Measurements from ENCODE around the gene C10orf105.

C10orf105 gene

DNA sequence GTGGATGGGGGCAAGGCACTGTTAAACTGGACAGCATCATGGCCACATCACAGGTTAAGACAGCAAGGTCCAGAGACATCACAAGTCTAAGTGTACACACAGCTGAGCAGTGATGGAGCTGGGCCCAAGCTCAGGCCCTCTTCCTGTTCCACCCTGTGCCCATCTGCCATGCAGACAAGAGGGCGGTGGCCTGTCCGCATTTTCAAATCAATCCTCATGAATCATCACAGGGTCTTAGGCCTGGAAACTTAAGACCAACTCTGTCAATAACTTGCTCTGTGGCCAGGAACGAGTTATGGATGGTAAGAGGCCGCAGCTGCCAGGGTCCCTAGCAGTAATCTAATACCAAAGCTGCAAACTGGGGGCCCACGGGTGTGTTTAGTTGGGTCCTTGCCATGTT lies 3.2 kb downstream of the C10orf105 start:
- DNase-seq (ENCODE audit: low read depth, low spot score) = no peak

DNA sequence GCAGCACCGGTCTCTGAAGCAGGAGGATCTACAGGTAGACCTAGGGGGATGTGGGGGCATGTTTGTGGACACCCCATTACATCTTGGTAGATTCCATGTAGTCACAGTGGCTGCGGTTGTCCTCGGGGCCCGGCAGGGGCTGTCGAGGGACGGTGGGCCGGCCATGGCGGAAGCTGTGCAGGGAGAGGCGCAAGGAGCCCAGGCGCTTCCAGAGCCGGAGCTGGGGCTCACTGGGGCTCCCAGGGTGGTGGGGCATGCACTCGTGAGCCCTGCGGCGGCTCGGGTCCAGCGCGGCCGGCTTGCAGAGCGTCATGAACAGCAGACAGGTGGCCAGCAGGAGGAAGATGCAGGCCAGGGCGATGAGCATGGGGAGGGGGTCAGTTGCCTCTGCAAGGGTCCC lies 3.7 kb downstream of the C10orf105 start:
- DNase-seq (ENCODE audit: low read depth, low spot score) = no peak

DNA sequence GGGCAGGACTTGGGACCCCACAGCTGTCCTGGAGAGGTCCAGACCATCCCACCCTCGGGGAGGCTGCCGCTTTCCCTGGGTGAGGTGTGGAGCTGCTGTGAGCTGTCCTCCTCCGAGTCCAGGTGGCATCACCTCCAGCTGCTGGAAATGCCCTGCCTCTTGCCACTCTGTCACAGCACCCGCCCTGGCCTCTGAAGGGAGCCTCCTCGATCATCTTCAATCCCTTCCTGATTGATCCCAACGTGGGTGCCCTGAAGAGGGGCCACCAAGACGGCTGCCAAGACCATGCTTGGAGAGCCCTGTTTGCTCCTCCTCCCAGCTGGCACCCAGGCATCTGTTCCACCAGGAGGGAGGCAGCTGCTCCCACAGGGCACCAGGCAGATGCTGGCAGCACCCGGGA lies 4.6 kb downstream of the C10orf105 start:
- DNase-seq (ENCODE audit: low read depth, low spot score) = no peak

DNA sequence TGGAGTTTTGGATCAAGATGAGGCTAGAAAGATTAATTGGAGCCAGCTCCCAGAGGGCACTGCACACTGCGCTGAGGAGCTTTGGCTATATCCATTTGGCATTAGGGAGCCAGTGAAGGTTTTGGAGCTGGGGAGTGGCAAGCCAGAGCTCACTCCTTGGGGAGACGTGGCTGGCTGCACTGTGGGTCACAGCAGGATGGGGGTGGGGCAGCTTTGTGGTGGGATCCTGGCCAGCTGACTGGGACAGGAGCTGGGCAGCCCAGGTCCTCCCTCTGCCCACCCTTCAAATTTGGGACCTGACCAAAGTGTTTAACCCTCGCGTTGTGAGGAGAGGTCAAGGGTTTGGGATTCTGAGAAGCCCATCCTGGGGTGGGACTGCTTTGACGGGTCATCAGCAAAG lies 5.0 kb downstream of the C10orf105 start:
- no peak for DNase-seq (ENCODE audit: low read depth, low spot score)

DNA sequence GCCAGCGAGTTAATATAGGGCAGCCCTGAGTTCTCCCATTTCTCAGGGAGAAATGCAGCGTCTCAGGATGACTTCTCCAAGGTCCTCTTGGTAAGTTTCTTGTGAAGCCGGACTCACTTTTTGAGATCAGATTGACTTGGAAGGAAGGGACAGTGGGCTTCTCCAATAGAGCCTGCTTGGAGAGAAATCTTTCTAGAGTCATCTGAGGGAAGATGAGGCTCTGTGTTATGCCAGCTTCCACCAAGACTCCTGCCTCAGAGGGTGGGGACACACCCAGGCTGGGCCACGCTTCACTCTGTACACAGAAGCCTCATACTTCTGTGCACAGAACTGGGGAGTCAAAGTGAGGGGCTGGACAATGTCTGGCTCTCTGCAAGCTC lies 5.6 kb downstream of the C10orf105 start:
- DNase-seq (ENCODE audit: low read depth, low spot score) = no peak

DNA sequence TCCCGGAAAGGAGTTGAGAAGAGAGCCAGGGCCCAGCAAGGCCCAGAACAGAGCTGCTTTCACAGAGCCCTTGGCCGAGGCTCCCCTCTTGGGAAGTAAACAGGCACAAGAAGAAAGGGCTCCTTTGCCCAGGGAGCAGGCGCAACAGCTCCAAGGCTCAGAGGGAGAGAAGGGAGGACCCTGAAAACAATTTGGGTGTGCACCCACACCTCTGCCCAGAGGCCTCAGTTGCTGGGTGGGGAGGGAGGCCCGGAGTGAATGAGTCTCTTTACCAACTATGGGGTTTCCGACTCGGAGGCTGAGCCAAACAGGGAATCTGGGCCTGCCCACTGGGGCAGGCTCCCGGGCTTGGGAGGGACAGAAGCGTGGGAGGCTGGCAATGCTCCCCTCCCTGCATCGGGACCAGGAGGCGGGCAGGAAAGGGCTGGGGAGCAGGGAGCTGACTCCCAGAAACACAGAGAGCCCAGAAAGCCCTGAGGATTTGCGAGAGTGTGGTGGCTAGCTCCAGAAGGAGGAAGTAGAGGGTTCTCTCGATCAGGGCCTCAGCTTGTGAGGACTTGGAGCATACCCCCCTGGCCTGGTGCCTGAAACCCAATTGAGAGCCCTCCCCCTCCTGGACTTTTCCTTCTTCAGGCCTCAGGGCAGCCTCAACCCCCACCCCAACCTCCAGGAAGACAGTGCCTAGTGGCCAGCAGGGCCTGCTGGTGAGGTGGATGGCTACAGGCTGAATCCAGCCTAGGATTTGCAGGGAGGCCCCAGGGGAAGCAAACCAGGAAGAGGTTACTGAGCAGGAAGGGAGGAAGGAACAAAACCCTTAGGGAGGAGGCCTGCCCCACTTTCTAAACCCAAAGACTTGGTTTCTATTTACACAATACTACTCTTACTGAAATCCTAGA lies 6.2 kb downstream of the C10orf105 start:
- no peak for DNase-seq (ENCODE audit: low read depth, low spot score)

DNA sequence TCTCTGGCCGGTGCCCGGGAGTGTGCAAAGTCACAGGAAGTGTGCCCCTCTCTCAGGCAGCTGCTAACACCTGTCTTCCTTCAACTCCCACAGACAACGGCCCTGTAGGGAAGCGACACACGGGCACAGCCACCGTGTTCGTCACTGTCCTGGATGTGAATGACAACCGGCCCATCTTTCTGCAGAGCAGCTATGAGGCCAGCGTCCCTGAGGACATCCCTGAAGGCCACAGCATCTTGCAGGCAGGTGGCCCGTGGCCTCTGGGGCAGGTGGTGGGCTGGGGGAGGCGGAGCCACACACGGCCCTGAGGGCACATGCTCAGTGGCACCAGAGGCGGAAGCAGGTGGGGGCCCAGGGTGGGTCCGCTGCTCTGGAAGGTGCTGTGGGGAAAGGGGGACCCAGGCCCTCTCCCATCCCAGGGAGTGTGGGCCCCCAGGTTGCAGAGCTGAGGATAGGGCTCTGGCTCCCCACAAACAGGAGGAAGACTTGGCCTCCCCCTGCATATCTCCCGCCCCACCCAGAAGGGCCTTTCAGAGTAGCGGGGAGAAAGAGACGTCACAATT lies 6.9 kb downstream of the C10orf105 start:
- no peak for DNase-seq (ENCODE audit: low read depth, low spot score)

DNA sequence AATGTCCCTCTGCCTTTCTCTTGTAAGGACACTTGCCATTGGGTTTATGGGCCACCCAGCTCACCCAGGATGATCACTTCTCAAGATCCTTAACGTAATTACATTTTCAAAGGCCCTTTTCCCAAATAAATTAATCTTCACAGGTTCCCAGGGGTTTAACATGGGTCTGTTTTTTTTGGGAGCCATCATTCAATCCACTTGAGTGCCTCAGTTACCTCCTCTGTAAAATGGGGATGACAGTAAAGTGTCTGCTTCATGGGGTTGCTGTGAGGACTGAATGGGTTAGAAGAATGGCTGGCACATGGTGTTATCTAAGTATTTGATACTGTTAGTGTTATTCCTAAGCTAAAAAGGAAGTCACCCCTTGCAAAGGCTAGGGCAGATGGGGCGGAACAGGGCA lies 7.4 kb downstream of the C10orf105 start:
- DNase-seq (ENCODE audit: low read depth, low spot score) = no peak

DNA sequence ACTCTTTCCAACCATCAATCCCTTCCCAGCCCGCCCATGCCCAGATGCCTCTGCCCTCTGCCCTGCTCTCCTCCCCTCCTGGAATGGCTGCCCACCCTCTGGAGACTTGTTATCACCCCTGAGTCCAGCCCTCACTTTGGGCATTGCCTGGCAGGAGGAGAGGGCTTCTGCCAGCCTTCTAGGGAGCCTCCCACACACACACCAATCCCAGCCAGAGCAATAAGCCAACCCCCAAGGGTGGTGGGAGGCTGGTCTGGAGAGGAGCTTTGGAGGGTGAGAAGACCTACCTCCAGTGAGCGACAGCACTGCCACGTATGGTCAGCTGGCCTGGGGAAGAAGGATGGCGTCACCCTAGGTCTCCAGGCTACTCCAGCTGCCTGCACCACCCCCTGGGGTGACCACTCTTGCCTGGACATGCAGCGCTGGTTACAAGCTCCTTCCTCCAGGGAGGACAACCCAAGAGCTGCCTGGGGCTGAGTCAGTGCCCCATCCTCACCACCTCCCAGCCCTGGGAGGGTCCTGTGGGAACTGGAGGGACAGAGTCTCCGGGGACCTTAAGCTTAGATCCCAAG lies 8.4 kb downstream of the C10orf105 start:
- DNase-seq (ENCODE audit: low read depth, low spot score) = no peak

DNA sequence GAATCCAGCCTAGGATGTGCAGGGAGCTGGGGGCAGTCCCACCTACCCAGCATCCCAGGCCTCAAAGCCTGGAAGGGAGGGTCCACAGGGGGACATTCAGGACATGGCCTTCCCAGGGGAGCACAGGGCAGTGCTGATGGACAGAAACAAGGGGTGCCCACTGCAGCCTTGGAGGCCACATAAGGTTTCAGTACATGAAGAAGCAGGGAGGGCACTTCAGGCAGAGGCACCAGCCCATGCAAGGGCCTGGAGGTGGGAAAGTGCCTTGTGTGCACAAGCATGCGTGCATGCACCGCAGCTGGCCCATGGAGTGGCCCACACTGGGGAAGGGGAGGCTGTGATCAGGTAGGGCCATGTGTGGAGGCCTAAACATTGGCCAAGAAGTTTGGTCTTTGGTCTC lies 9.1 kb downstream of the C10orf105 start:
- no peak for DNase-seq (ENCODE audit: low read depth, low spot score)

DNA sequence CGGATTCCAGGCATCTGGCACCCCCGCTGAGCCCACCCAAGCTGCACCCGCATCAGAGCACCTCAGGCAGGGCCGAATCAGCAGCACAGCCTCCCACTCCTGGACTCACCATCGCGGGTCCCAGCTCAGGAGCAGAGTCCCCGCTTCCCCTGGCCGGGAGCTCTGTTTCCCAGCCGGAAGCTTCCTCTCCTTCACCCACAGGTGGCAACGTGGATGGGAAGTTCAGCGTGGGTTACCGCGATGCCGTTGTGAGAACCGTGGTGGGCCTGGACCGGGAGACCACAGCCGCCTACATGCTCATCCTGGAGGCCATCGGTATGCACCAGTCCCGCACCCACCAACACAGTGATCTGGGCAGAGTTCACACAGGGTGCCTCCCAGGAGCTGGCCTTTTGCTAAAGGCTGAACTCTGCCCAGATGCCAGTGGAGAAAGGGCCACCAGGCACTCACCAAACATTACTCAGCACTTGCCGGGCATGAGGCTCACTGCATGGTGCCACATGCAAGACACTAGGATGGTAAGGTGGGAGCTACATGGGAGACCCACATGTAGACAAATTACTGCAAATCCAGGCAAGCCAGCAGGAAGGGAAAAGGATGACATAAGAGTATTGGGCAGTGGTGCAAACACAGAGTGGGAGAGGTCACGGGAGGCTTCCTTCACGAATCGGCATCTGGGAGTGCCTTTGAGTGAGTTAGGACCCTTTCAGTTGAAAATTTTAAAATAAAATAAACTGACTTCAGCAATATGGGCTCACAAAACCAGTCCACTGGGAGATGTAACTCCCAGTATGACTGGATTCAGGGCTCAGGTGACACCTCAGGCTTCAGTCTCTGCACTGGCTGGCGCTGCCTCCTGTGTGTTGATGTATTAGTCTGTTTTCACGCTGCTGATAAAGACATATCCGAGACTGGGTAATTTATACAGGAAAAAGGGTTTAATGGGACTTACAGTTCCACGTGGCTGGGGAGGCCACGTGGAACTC lies 10.4 kb downstream of the C10orf105 start:
- no peak for DNase-seq (ENCODE audit: low read depth, low spot score)

DNA sequence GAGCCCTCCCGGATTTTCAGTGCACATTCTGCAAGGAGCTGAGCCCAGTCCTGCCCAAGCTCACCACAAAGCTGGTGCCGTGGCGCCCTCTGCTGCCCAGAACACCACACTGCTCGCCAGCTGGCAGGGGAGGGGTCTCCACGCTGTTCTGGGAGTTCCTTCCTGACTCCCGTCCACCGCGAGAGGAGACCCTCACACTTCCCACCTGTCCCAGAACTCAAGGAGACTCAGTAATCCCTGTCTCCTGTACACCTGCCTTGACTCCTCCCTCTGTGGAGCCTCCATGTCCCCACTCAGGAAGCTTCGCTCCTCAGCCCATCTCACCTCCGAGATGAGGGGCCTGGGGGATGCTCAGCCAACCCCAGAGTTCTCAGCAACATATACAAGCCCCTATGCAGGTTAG lies 11.3 kb downstream of the C10orf105 start:
- DNase-seq (ENCODE audit: low read depth, low spot score) = no peak

DNA sequence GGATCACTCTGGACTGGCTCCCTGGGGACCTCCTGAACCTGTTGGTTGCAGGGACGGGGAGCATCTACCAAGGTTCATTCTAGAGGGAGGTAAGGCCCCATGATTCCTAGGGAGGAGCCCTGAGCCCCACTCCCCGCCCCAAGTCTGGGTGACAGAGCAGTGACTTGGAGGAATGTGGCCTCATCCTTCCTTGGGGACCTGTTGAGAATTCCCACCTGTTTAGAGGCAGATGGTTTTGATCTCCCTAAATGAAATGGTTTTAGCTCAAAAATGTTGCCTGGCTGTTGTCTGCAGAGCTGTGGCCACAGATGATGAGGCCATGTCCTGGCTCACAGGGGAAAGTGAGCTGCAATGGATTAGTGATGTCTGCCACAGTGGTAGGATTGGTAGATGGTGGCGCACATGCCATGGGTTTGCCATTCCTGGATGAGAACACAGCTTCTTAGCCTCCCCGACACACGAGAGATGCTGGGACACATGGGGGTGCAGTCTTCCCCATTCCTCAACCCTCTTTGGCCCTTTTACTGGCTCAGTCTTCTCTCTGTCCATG lies 12.3 kb downstream of the C10orf105 start:
- no peak for DNase-seq (ENCODE audit: low read depth, low spot score)

DNA sequence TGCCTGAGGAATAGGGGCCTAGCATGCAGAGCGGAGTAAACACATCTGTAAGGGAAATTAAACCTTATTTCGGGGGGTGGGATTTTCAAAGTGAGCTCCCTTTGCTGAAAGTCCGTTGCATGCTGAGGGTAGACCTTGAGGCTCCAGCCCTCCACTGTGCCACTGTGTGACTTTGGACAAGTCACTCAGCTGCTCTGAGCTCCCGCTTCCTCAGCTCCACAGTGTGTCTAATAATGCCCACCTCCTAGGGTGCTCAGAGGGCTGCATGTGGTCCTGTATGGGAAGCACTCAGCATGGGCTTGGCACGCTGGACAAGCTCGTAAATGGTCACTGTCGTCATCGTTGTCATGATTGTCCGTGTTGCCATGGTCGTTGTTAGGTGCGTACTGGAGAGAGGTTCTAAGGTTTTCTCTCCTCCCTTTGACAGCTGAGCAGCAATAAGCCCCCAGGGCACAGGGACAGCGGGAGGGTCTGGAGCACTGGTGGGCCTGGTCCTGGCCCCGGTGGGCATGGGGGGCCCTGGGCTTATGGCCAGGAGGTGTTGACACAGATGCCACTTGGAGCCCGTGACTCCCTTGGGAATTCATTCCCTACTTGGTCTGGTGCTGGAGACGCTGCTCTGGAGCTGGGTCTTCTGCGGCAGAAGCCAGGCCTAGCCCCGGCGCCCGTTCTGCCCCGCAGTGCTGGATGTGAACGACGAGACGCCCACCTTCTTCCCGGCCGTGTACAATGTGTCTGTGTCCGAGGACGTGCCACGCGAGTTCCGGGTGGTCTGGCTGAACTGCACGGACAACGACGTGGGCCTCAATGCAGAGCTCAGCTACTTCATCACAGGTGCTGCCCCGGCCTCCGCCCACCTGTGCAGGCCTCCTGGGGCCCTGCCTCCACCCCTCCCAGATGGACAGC lies 13.1 kb downstream of the C10orf105 start:
- no peak for DNase-seq (ENCODE audit: low read depth, low spot score)

DNA sequence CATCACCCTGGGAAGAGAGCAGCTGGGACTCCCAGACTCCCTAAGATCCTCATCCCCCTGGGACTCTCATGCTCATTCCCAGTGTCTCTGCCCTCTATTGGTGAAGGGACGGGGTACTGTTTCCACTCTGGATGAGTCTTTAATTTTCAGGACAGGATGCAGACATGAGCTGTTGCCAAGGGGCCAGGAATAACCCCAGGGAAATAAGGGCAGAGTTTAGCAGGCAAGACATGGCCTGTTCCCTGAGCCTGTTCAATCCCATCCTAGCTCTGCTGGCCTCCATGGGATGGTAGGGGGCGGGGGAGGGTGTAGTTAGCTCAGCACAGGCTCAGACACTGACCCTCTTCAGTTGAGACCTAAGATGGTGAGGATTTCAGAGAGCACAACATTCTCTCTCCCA lies 14.0 kb downstream of the C10orf105 start:
- DNase-seq (ENCODE audit: low read depth, low spot score) = no peak

DNA sequence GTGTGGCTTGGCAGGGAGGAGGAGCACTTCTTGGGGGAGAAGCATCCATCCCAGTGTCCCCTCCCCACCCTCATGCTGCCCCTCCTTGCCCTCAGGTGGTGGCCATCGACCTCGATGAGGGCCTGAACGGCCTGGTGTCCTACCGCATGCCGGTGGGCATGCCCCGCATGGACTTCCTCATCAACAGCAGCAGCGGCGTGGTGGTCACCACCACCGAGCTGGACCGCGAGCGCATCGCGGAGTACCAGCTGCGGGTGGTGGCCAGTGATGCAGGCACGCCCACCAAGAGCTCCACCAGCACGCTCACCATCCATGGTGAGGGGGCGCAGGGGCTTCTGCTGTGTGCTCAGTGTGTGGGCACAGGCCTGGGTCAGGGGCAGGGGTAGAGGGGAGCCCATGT lies 14.8 kb downstream of the C10orf105 start:
- DNase-seq (ENCODE audit: low read depth, low spot score) = no peak

DNA sequence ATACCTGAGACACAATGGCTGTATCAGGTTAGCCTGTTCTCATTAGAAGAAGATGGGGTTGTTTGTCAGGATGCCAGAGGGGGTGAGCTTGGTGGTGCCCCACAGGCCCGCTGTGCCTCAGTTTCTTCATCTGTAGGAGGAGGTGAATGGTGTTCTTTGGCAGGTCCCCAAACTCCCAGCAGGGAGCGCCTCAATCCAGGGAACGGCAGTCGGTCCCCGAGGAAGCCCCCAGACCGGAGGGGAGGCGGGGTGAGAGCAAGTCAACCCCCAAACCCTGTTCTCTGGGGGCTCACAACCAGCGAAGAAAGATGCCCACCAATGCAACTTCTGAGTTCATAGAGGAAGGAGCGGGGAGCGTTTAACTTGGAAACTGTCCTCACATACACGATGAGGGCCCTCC lies 16.0 kb downstream of the C10orf105 start:
- no peak for DNase-seq (ENCODE audit: low read depth, low spot score)

DNA sequence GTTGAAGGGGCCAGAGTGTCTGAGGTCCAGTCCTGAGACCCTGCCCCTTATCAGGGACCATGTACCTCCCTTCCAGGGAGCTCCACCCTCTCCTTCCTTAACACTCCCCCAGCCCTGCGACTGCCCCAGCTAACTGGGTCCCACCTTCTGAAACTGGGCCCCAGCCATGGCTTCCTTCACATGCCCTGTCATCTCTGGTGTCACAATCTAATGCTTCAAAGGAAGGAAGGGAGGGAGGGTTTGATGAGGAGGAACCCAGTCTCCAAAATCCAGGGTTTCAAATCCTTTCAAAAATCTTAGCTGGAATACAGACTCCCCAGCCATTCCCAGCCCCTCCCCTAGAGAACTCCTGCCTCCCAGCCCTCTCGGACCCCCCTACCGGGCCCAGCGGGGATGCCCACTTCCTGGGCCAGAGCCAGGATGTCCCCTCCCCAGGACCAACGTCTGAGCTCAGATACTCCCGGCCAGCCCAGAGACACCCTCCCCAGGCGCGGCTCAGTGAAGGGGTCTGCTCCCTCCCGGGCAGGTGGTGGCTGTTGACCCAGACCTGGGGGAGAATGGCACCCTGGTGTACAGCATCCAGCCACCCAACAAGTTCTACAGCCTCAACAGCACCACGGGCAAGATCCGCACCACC lies 18.0 kb downstream of the C10orf105 start:
- DNase-seq (ENCODE audit: low read depth, low spot score) = no peak

DNA sequence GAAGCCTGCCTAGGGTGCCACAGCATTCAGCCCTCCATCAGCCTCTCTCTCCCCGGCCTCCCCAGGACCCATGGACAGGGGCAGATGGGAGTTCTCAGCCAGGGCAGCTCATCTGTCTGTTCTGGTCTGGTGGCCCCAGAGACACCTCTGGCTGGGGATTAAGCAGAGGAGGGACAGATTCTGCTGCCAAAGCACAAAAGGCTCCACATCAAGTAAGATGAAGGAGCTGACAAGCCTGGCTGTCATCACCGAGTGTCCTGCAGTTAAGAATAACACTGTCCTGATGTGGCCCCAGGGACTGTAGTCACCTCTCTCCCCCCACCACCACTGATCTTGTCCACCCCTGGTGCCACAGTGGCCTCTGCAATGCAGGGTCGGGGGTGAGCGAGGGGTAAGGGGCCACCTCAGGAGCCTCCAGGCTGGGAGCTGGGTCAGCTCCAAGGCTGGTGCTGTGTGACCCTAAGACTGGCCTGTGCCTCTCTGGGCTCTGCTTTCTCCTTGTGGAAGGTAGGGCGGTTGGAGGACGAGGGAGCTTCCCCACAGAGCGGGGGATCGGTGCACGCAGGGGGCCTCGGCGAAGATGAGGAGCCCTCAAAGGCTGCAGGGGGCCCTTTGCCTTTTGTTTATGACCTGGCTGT lies 18.7 kb downstream of the C10orf105 start:
- DNase-seq (ENCODE audit: low read depth, low spot score) = no peak

DNA sequence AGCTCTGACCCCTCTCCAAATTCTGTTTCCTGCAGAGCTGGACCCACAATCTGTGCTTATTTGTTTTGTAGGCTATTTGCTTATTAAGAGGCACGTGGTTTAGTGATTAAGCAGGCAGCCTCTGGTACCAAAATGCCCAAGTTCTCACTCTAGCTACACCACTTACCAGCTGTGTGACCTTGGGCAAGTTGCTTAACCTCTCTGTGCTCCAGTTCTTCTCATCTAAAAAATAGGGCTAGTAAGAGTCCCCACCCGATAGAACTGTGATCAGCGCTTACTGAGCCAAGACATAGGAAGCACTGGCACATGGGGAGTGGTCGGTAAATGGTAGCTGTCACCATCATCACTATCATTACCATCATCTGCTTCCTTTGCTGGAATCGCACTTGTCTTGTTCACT lies 20.8 kb downstream of the C10orf105 start:
- DNase-seq (ENCODE audit: low read depth, low spot score) = no peak
